NCI-H524 (cell line): Measurements from ENCODE around the gene OCSTAMP.

Experiments
- DNase-seq, 2 experiments: peaks; one replicate each; lab custom pipeline; 2025; lab: John Stamatoyannopoulos, UW

OCSTAMP gene

GRCh38 chr20:46552460-46553420, 2.3 kb upstream of the OCSTAMP start:
- DNase-seq, result no peak

GRCh38 chr20:46551522-46552381, 1.3 kb upstream of the OCSTAMP start:
- DNase-seq, result no peak

- no peak for DNase-seq
Observed at GRCh38 chr20:46549188-46549972, 1.1 kb downstream of the OCSTAMP start.

GRCh38 chr20:46548688-46549087, 1.8 kb downstream of the OCSTAMP start:
- no peak for DNase-seq

GRCh38 chr20:46547995-46548394, 2.5 kb downstream of the OCSTAMP start:
- DNase-seq, result no peak

- no peak for DNase-seq
Observed at GRCh38 chr20:46546936-46547335, 3.5 kb downstream of the OCSTAMP start.

- DNase-seq, result no peak
Observed at GRCh38 chr20:46546298-46546697, 4.2 kb downstream of the OCSTAMP start.

- DNase-seq, result no peak
Observed at GRCh38 chr20:46545827-46546138, 4.7 kb downstream of the OCSTAMP start.

GRCh38 chr20:46545077-46545826, 5.2 kb downstream of the OCSTAMP start:
- DNase-seq, result no peak

GRCh38 chr20:46544576-46544975, 5.9 kb downstream of the OCSTAMP start:
- DNase-seq, result no peak

- DNase-seq, result no peak
Observed at GRCh38 chr20:46543959-46544358, 6.5 kb downstream of the OCSTAMP start.

- DNase-seq, result no peak
Observed at GRCh38 chr20:46543033-46543432, 7.4 kb downstream of the OCSTAMP start.

- no peak for DNase-seq
Observed at GRCh38 chr20:46541229-46541935, 9.1 kb downstream of the OCSTAMP start.

- DNase-seq, result no peak
Observed at GRCh38 chr20:46539113-46539512, 11.3 kb downstream of the OCSTAMP start.

- no peak for DNase-seq
Observed at GRCh38 chr20:46530640-46531039, 19.8 kb downstream of the OCSTAMP start.

- DNase-seq, result no peak
Observed at GRCh38 chr20:46523696-46524328, 26.6 kb downstream of the OCSTAMP start.

- DNase-seq, result no peak
Observed at GRCh38 chr20:46523108-46523507, 27.3 kb downstream of the OCSTAMP start.

GRCh38 chr20:46520976-46521579, 29.4 kb downstream of the OCSTAMP start:
- DNase-seq, result peak; percentile 61 to 83

GRCh38 chr20:46520540-46520939, 29.9 kb downstream of the OCSTAMP start:
- DNase-seq, result no peak
